ENCODE results near the gene HLA-DQA1.
"Not testable (repeated sequence)": the region's sequence is repeated elsewhere in the genome, so short reads cannot be mapped to it uniquely, and the experiment has no call there.

HLA-DQA1 gene

GRCh38 chr6:32622545-32623401 lies 14.4 kb upstream of the HLA-DQA1 start:
- DNase-seq = peak; percentile 42

GRCh38 chr6:32623693-32624092 lies 13.5 kb upstream of the HLA-DQA1 start:
- no peak for DNase-seq

- no peak for DNase-seq
These were observed 12.6 kb upstream of the HLA-DQA1 start for GRCh38 chr6:32624565-32624964.

GRCh38 chr6:32625137-32625536 lies 12.1 kb upstream of the HLA-DQA1 start:
- no peak for DNase-seq

- DNase-seq = no peak
These were observed 10.0 kb upstream of the HLA-DQA1 start for GRCh38 chr6:32627249-32627648.

GRCh38 chr6:32627831-32628230 lies 9.4 kb upstream of the HLA-DQA1 start:
- peak; percentile 8 for DNase-seq

GRCh38 chr6:32629793-32630192 lies 7.4 kb upstream of the HLA-DQA1 start:
- DNase-seq = not testable (repeated sequence)

- DNase-seq = no peak
These were observed 1.6 kb upstream of the HLA-DQA1 start for GRCh38 chr6:32635526-32636123.

- no peak for DNase-seq
These were observed 677 bp downstream of the HLA-DQA1 start for GRCh38 chr6:32637883-32638282.

- DNase-seq = no peak
These were observed 1.5 kb downstream of the HLA-DQA1 start for GRCh38 chr6:32638532-32639219.

GRCh38 chr6:32639440-32640394 lies 2.5 kb downstream of the HLA-DQA1 start:
- DNase-seq = no peak

GRCh38 chr6:32641122-32641521 lies 3.9 kb downstream of the HLA-DQA1 start:
- no peak for DNase-seq

GRCh38 chr6:32641785-32642719 lies 4.8 kb downstream of the HLA-DQA1 start:
- not testable (repeated sequence) for DNase-seq

GRCh38 chr6:32642720-32643106 lies 5.5 kb downstream of the HLA-DQA1 start:
- DNase-seq = no peak

- no peak for DNase-seq
These were observed 6.7 kb downstream of the HLA-DQA1 start for GRCh38 chr6:32643904-32644303.

- DNase-seq = no peak
These were observed 8.0 kb downstream of the HLA-DQA1 start for GRCh38 chr6:32645047-32645703.

- no peak for DNase-seq
These were observed 18.1 kb downstream of the HLA-DQA1 start for GRCh38 chr6:32655203-32655710.

- not testable (repeated sequence) for DNase-seq
These were observed 20.1 kb downstream of the HLA-DQA1 start for GRCh38 chr6:32657329-32657728.

- DNase-seq = not testable (repeated sequence)
These were observed 20.6 kb downstream of the HLA-DQA1 start for GRCh38 chr6:32657819-32658218.

GRCh38 chr6:32658268-32658897 lies 21.2 kb downstream of the HLA-DQA1 start:
- no peak for DNase-seq

Data from fibroblast of upper back skin (primary cell).